NCI-H460 (cell line): ENCODE data around the gene HDAC8. TPM values are rescaled to one million over a fixed set of nuclear protein-coding genes. Genes with fewer than 3 reads are reported as not detected.
"Not testable (repeated sequence)": the region's sequence is repeated elsewhere in the genome, so short reads cannot be mapped to it uniquely, and the experiment has no call there.

Source experiments
- DNase-seq: peaks from one replicate; pipeline ENCODE4 v3.0.0-alpha.2; 2016; ENCODE audit warnings: low read depth; ENCODE audit errors: extremely low read depth
- polyA plus RNA-seq: library from polyadenylated mRNA; depleted of rRNA; stranded (reverse); fragments of >200 nt; gene quantifications from 2 replicates; pipeline ENCODE4 v1.2.3, GENCODE V29; 2014; cell fraction: nucleus; rRNA removed
- total RNA-seq: library from RNA; depleted of rRNA; stranded (reverse); fragments of >200 nt; shearing (Covaris generic); gene quantifications from 2 replicates; pipeline ENCODE4 v1.2.3, GENCODE V29; 2014; rRNA removed

The HDAC8 gene
- total RNA-seq = 25.4 and 29.8 TPM in 2 replicates
- 22.1 and 24.4 TPM in 2 replicates for polyA plus RNA-seq

GRCh38 chrX:72572248-72573157 is at the start of gene HDAC8:
Gene HDAC8 (minus strand): TSS chrX:72572843. CDS start chrX:72572761, 82 bp downstream.
- peak; percentile 70 for DNase-seq

DNA sequence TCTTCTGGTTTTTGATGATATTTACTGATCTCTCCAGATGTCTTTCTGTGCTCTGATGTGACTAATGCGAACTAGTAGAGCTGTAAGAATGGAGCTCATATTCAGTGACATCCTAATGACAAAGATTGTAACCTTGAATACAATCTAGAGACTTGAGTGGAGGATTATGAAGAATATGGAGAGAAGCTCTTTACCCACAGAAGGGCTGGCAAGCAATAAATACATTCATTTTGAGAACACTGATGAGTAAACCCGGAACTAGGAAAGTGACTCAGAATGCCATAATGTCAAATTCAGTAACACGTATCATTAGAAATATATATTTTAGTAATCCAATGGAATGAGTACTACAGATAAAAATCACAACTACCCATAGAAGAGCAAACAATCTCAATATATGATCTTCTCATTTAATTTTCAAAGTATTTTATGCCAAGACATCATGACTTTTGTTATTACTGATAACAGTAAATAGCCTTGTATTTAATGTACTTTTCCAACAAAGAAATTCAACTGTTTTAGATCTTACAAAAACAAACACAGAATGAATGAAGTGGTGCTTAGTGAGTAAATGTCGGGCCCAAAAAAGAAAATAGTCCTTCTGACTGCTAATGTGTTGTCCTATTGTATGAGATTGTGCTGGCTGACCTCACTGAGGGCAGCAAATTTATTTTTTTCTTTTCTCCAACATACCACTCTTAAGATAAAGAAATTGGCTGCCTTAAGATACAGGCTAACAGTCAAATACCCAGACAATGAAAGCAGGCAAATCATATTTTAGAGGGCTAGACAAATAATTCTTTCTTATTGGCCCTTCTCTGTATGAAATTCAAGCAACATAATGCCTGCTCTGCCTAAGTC is 49.2 kb upstream of the HDAC8 start:
- DNase-seq = peak; percentile 49

DNA sequence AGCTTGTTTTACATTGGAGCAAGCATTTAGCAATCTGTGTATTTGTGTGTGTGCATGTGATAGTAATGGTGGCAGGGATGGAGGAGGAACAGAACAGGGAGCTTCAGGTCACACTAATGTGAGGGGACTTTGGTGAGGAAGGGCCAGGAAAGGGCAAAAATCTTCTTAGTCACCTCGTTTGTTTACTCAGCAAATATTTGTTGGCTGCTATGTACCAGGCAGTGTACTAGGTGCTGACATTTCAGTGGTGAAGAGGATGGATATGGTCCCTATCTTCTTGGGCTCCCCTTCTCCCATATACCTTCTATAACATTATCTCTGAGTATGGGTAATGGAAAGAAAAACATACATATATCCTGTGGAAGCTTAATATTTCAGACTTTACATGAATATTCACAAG is 48.5 kb upstream of the HDAC8 start:
- DNase-seq = peak; percentile 25

- DNase-seq = peak; percentile 83
Observed at GRCh38 chrX:72620550-72621145, 48.0 kb upstream of the HDAC8 start.

DNA sequence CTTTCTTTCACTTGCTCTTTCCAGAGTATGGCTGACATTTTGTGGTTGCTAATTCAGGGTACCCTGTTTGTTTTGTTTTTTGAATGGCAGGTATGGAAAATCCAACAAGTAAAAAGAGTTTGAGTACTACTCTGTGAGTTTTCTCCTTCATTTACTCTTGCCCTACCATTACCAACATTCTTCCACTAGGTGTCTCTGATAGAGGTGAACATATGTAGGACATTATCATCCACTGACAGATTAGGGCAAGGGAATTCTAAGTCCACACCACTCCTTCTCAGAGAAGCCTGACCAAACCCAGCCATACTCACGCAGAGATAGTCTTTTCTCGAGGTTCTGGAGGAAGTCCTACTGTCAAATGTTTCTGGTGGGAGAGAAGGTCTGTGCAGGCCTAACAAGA is 36.7 kb upstream of the HDAC8 start:
- peak; percentile 7 for DNase-seq

DNA sequence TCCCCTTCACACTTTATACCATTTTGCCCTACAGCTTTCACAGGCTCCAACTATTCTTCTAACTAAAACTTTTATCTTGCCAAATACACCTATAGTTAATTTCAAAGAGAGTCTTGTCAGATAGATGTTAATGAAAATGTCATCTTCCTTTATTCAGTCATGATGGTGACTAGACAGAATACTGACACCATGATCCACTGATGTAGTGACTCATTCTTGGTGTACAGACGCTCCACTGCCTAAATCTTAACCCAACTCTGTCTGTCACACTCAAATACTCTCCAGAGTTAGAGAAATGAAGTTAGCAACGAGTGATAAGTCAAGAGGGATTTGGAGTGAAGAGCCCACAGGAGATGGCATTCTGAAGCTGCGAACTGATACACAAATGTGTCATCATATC is 32.1 kb upstream of the HDAC8 start:
- DNase-seq = no peak

DNA sequence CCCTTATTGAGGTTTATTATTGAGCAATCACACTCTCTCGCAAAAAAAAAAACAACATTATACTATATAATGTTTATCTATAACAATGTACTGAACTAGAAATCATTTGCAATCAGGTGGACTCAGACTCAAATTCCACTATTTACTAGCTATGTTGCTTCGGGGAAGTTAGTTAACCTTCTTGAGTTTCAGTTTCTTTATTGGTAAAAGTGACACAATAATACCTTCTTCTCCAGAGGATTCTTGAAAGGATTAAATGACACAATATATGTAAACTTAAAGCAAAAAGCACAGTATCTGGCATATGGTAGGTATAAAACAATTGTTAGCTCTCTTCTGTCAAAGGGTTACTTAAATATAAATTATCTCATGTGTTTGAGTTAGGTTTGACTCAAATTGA is 31.5 kb upstream of the HDAC8 start:
- no peak for DNase-seq

DNA sequence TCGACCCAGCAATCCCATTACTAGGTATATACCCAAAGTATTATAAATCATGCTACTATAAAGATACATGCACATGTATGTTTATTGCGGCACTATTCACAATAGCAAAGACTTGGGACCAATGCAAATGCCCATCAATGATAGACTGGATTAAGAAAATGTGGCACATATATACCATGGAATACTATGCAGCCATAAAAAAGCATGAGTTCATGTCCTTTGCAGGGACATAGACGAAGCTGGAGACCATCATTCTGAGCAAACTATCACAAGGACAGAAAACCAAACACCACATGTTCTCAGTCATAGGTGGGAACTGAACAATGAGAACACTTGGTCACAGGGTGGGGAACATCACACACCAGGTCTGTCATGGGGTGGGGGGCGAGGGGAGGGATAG is 18.4 kb upstream of the HDAC8 start:
- not testable (repeated sequence) for DNase-seq

DNA sequence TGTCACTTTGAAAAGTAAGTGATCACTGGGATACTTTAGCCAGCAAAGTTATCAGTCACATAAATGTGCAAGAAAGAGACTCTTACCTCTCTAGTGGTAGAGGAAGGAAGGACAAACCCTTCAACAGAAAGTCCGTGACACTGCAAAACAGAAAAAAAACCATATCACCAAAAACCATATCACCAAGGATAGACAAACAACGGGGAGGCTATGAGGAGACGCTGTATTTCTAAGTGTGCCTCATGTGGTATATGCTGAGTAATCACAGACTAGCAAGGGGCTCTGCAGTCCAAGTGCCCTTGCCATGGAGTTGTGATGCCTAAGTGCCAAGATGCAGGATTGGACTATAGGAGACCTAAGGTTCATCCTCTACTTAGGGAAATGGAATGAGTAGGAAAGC is 11.5 kb upstream of the HDAC8 start:
- no peak for DNase-seq

- DNase-seq = peak; percentile 16
Observed at GRCh38 chrX:72576141-72576894, 3.7 kb upstream of the HDAC8 start.

- no peak for DNase-seq
Observed at GRCh38 chrX:72573158-72573511, 492 bp upstream of the HDAC8 start.

- DNase-seq = no peak
Observed at GRCh38 chrX:72569786-72570185, 2.9 kb downstream of the HDAC8 start.

DNA sequence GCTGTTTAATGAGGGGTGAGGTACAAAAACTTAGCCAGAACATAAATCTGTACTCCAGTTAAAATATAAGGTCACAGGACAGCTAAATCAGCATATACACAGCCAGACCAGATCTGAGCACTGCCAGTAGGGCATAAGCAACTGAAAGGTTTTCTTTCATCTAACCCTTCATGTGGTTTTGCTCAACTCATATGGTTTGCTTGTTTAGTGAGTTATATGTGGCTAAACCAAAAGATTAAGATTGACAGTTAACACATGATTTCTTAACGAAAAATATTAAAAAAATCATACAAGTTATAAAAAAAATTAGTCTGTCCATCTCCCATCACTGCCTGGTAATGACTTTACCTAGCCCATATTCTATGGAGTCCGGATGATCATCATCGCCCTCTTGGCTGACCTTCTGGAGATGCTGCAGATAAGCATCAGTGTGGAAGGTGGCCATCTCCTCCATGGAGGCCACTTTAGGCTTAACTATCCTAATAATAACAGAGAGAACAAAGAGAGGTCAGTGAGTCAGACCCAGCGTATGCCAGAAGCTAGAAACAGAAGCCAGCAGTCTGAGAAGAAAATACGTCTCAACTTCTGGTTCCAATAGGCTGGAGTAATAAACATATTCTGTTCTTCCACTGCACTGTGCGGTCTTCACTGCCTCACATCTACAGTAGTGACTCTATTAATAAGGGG is 4.1 kb downstream of the HDAC8 start:
- DNase-seq = no peak

GRCh38 chrX:72566448-72566847 is 6.2 kb downstream of the HDAC8 start:
- DNase-seq = no peak

DNA sequence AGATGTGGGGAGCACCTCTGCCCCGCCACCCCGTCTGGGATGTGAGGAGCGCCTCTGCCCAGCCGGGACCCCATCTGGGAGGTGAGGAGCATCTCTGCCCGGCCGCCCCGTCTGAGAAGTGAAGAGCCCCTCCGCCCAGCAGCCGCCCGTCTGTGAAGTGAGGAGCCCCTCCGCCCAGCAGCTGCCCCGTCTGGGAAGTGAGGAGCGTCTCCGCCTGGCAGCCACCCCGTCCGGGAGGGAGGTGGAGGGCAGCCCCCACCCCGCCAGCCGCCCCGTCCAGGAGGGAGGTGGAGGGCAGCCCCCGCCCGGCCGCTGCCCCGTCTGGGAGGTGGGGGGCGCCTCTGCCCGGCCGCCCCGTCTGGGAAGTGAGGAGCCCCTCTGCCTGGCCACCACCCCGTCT is 13.0 kb downstream of the HDAC8 start:
- DNase-seq = not testable (repeated sequence)

- peak; percentile 70 for DNase-seq
Observed at GRCh38 chrX:72554448-72555140, 18.0 kb downstream of the HDAC8 start.

- not testable (repeated sequence) for DNase-seq
Observed at GRCh38 chrX:72552443-72552842, 20.2 kb downstream of the HDAC8 start.

DNA sequence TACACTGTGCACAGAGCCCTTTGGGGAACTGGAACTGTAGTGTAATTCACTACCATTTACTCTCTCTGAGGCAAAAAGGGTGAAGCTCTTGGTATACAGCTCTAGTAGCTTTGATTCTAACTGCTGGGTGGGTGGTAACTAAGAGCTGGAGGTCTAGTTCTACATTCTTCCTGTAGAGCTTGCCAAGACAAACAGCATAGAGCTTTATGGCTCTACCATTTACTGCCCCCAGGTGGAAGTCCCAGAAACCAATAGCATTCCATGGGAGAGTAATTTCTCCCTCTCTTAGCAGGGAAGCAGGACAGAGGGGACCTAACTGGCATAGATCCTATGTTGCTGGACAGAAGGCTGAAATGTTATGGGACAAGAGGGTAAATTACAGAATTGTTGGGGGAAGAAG is 26.7 kb downstream of the HDAC8 start:
- no peak for DNase-seq

DNA sequence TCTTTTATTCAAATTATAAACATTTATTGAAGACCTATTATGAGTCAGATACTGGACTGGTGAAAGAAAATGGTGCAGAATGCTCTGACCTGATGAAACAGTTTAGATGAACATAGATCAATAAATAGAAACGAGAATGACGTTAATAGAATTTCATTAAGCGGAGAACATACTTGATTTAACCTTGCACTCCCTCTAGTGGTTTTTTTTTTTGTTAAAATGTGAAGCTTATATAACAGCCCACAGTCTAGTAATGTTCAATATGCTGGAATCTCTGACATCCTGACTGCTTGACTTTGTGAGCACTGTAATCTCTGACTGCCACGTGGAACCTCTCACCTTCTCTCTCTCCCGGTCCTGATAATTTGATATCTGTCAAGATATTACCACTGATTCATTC is 32.3 kb downstream of the HDAC8 start:
- DNase-seq = peak; percentile 23
